Endodermal cell (in vitro differentiated cells): ENCODE data around the gene PAGR1. TPM values are rescaled to one million over a fixed set of nuclear protein-coding genes. Genes with fewer than 3 reads are reported as not detected.

Experiments
- DNase-seq: peaks from one replicate; pipeline ENCODE4 v3.0.0-alpha.2; 2017
- H3K27ac ChIP-seq: 2 replicates; pipeline ENCODE4 v1.5.1; 2013; ENCODE audit warnings: mild to moderate bottlenecking, low read depth, low read length, moderate library complexity
- H3K27me3 ChIP-seq: 2 replicates; pipeline ENCODE4 v1.6.1; 2013; ENCODE audit warnings: mild to moderate bottlenecking, low read length, moderate library complexity; ENCODE audit not compliant: insufficient read depth, control insufficient read depth, poor library complexity, severe bottlenecking
- H3K36me3 ChIP-seq: 2 replicates; pipeline ENCODE4 v1.7.0; 2013; ENCODE audit warnings: mild to moderate bottlenecking, low read length, moderate library complexity; ENCODE audit not compliant: control insufficient read depth, insufficient read depth
- H3K4me1 ChIP-seq: one replicate; pipeline ENCODE4 v1.7.0; 2013; ENCODE audit warnings: low read length; ENCODE audit not compliant: control insufficient read depth, insufficient read depth
- H3K4me3 ChIP-seq: 2 replicates; pipeline ENCODE4 v1.5.1; 2013; ENCODE audit warnings: mild to moderate bottlenecking, low read length, moderate library complexity
- H3K9ac ChIP-seq: 2 replicates; pipeline ENCODE4 v1.6.1; 2013; ENCODE audit warnings: mild to moderate bottlenecking, low read length, moderate library complexity; ENCODE audit not compliant: poor library complexity, severe bottlenecking; ENCODE audit errors: extremely low read depth
- H3K9me3 ChIP-seq: 2 replicates; pipeline ENCODE4 v1.6.1; 2013; ENCODE audit warnings: mild to moderate bottlenecking, low read length, moderate library complexity; ENCODE audit not compliant: control insufficient read depth
- H3K27ac Mint-ChIP-seq: 2 replicates; pipeline ENCODE4 v1.8.0; 2020; ENCODE audit warnings: mixed read lengths
- H3K27me3 Mint-ChIP-seq: 2 replicates; pipeline ENCODE4 v1.8.0; 2021; ENCODE audit warnings: mild to moderate bottlenecking, mixed read lengths; ENCODE audit not compliant: insufficient read depth
- H3K36me3 Mint-ChIP-seq: 2 replicates; pipeline ENCODE4 v1.8.0; 2020; ENCODE audit warnings: low read depth, mixed read lengths
- H3K4me1 Mint-ChIP-seq: 2 replicates; pipeline ENCODE4 v1.8.0; 2020; ENCODE audit warnings: mixed read lengths
- H3K4me3 Mint-ChIP-seq: 2 replicates; pipeline ENCODE4 v1.8.0; 2020; ENCODE audit warnings: mild to moderate bottlenecking, moderate library complexity, mixed read lengths
- H3K9me3 Mint-ChIP-seq: 2 replicates; pipeline ENCODE4 v1.8.0; 2020; ENCODE audit warnings: mild to moderate bottlenecking, mixed read lengths
- WGBS, 2 experiments: methylation state at CpG; one replicate each; pipeline versions ENCODE4 v1.1.5 to v1.1.7; 2013; ENCODE audit warnings: missing lambda C conversion rate in 2 of 2, mixed read lengths in 1 of 2; ENCODE audit not compliant: insufficient coverage in 1 of 2, insufficient read length in 1 of 2; 5-methylcytosine and 5-hydroxymethylcytosine counted together
- total RNA-seq, 2 donors: library from RNA; stranded (reverse); fragmentation: NEBNext Ultra II Directional in 1 of 2; extraction: Animal tissue kit (Norgen Biotek cat#: 25700) in 1 of 2; gene quantifications; 2 replicates in 1 of 2; 3 replicates in 1 of 2; pipeline ENCODE4 v1.2.1, GENCODE V29; 2021
- TF ChIP-seq, protein P1 (sequence below): fragments of 200-600 bp; sonication (generic); conservative IDR thresholded peaks from 2 replicates; pipeline ENCODE4 v1.5.0; 2021; ENCODE audit warnings: antibody characterized with exemption, mild to moderate bottlenecking

Gene PAGR1
- total RNA-seq, 2 donors from 2014 or later: 43.0 to 65.7 TPM

- TF ChIP-seq, protein P1, sequence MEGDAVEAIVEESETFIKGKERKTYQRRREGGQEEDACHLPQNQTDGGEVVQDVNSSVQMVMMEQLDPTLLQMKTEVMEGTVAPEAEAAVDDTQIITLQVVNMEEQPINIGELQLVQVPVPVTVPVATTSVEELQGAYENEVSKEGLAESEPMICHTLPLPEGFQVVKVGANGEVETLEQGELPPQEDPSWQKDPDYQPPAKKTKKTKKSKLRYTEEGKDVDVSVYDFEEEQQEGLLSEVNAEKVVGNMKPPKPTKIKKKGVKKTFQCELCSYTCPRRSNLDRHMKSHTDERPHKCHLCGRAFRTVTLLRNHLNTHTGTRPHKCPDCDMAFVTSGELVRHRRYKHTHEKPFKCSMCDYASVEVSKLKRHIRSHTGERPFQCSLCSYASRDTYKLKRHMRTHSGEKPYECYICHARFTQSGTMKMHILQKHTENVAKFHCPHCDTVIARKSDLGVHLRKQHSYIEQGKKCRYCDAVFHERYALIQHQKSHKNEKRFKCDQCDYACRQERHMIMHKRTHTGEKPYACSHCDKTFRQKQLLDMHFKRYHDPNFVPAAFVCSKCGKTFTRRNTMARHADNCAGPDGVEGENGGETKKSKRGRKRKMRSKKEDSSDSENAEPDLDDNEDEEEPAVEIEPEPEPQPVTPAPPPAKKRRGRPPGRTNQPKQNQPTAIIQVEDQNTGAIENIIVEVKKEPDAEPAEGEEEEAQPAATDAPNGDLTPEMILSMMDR: no peak
- Histone ChIP-seq H3K9ac (no peak overlapping the region), H3K27me3 (no peaks in the 10 kb centered on the region), H3K4me1 (no peaks in the 10 kb centered on the region), H3K9me3 (no peaks in the 10 kb centered on the region), H3K27ac (no peak overlapping the region), H3K4me3 (no peak overlapping the region), H3K36me3 (peaks cover 16% of the 10 kb centered on the region)
- H3K4me1 Mint-ChIP-seq: peaks cover 2% of the 10 kb centered on the region
- H3K27me3 Mint-ChIP-seq: no peaks in the 10 kb centered on the region
- H3K4me3 Mint-ChIP-seq: no peak overlapping the region
- no peaks in the 10 kb centered on the region for H3K9me3 Mint-ChIP-seq
- no peak overlapping the region for H3K27ac Mint-ChIP-seq
- H3K36me3 Mint-ChIP-seq: peaks cover 31% of the 10 kb centered on the region
- no peak for DNase-seq
- 91 to 94% methylated on average over 9 to 10 of the region's 10 CpGs for WGBS, 2 experiments
Measured at GRCh38 chr16:29858149-29858849, 42.3 kb downstream of the PAGR1 start.

GRCh38 chr16:29858974-29859373, 43.0 kb downstream of the PAGR1 start:
- no peak overlapping the region for H3K4me3 Mint-ChIP-seq
- Histone ChIP-seq H3K9ac (no peak overlapping the region), H3K4me3 (no peak overlapping the region), H3K27me3 (no peaks in the 10 kb centered on the region), H3K27ac (no peak overlapping the region), H3K9me3 (no peaks in the 10 kb centered on the region), H3K4me1 (no peaks in the 10 kb centered on the region), H3K36me3 (peaks cover 16% of the 10 kb centered on the region)
- H3K27ac Mint-ChIP-seq: no peak overlapping the region
- no peak for DNase-seq
- TF ChIP-seq, protein P1: no peak
- H3K4me1 Mint-ChIP-seq: peaks cover 2% of the 10 kb centered on the region
- no peaks in the 10 kb centered on the region for H3K27me3 Mint-ChIP-seq
- no peaks in the 10 kb centered on the region for H3K9me3 Mint-ChIP-seq
- H3K36me3 Mint-ChIP-seq: peaks cover 31% of the 10 kb centered on the region
- 93 to 95% methylated on average over 15 to 19 of the region's 19 CpGs for WGBS, 2 experiments

GRCh38 chr16:29860218-29860617, 44.3 kb downstream of the PAGR1 start:
- H3K4me3 ChIP-seq: no peak overlapping the region
- no peaks in the 10 kb centered on the region for H3K4me1 ChIP-seq
- H3K27ac ChIP-seq: no peak overlapping the region
- no peak overlapping the region for H3K27ac Mint-ChIP-seq
- peaks cover 31% of the 10 kb centered on the region for H3K36me3 Mint-ChIP-seq
- TF ChIP-seq, protein P1: no peak
- peaks cover 16% of the 10 kb centered on the region for H3K36me3 ChIP-seq
- H3K4me3 Mint-ChIP-seq: no peak overlapping the region
- peaks cover 3% of the 10 kb centered on the region for H3K27me3 Mint-ChIP-seq
- WGBS, 2 experiments: 96 to 97% methylated on average over 3 to 9 of the region's 9 CpGs
- no peaks in the 10 kb centered on the region for H3K9me3 ChIP-seq
- H3K27me3 ChIP-seq: no peaks in the 10 kb centered on the region
- no peak overlapping the region for H3K9ac ChIP-seq
- no peaks in the 10 kb centered on the region for H3K9me3 Mint-ChIP-seq
- DNase-seq: no peak
- H3K4me1 Mint-ChIP-seq: peaks cover 2% of the 10 kb centered on the region
